ENCODE results near the gene ANKRD66.

The ANKRD66 gene

DNA sequence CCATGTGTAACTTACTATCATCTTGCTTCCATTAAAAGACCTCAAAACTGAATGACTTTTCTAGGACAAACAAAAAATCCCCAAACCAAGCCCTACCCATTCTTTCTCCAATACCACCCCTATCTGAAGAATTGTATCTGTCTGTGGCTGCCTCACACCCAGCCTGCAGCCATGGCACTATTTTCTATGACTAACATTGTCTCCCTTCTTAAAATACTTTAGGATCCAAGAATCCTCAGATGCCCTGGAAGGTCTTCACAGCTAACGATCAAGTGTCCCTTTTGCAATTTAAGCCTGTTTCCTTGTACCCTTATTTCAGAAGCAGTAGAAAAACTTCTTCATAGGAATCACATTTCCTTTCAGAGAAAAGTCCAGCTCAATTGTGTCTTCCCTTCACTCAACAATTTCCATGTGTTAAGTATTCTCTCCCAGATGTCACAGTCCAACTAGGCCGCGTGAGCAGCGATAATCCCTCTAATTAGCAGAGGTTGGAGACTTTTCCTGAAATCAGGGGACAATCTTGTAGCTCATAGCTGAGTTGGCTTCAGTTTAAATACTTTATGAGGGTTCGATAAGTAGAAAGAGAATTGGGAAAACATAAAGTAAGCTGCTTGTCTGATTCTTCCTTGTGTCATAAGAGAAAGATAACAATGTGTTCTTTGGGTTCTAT lies 41.3 kb downstream of the ANKRD66 start:
- Histone ChIP-seq H2AFZ (ENCODE audit: low read depth, low read length) (no peak overlapping the region), H3K4me3 (ENCODE audit: low read depth in 1 of 2, low read length in 2 of 2) (no peak overlapping the region)
- TF ChIP-seq EZH2 (IDR thresholded peaks at IDR 0.05; ENCODE audit: borderline replicate concordance, low read depth, low read length, severe bottlenecking): no peak

GRCh38 chr6:46788791-46789190 lies 42.1 kb downstream of the ANKRD66 start:
- no peak overlapping the region for H3K27ac ChIP-seq (ENCODE audit: low read length)
- no peaks in the 10 kb centered on the region for H4K20me1 ChIP-seq (ENCODE audit: insufficient read depth, low read length)
- no peaks in the 10 kb centered on the region for H3K36me3 ChIP-seq (ENCODE audit: insufficient read depth, low read length)
- no peak overlapping the region for H2AFZ ChIP-seq (ENCODE audit: low read depth, low read length)
- H3K4me1 ChIP-seq (ENCODE audit: insufficient read depth, low read length): no peaks in the 10 kb centered on the region
- H3K27me3 ChIP-seq (ENCODE audit: insufficient read depth, low read length, poor library complexity): no peaks in the 10 kb centered on the region
- H3K9ac ChIP-seq (ENCODE audit: low read depth, low read length): no peak overlapping the region
- no peak overlapping the region for H3K4me3 ChIP-seq (ENCODE audit: low read depth in 1 of 2, low read length in 2 of 2)
- H3K9me3 ChIP-seq (ENCODE audit: insufficient read depth, low read length, severe bottlenecking): no peaks in the 10 kb centered on the region
- H3K4me2 ChIP-seq (ENCODE audit: insufficient read depth, low read length): no peak overlapping the region
- ATAC-seq (ENCODE audit: insufficient read depth, low read depth) (no peak), DNase-seq (no peak)
- TF ChIP-seq CTCF (IDR thresholded peaks at IDR 0.05; ENCODE audit: borderline replicate concordance, extremely low read depth, low read length, poor library complexity, severe bottlenecking): no peak
- no peak for TF ChIP-seq EZH2 (IDR thresholded peaks at IDR 0.05; ENCODE audit: borderline replicate concordance, low read depth, low read length, severe bottlenecking)
- H3K79me2 ChIP-seq (ENCODE audit: insufficient read depth, low read length): no peaks in the 10 kb centered on the region

More for the DNA sequence above, 41.3 kb downstream of the ANKRD66 start:
- H3K9ac ChIP-seq (ENCODE audit: low read depth, low read length): no peak overlapping the region
- H3K9me3 ChIP-seq (ENCODE audit: insufficient read depth, low read length, severe bottlenecking): no peaks in the 10 kb centered on the region
- H3K27me3 ChIP-seq (ENCODE audit: insufficient read depth, low read length, poor library complexity): no peaks in the 10 kb centered on the region
- no peaks in the 10 kb centered on the region for H4K20me1 ChIP-seq (ENCODE audit: insufficient read depth, low read length)
- H3K79me2 ChIP-seq (ENCODE audit: insufficient read depth, low read length): no peaks in the 10 kb centered on the region
- ATAC-seq (ENCODE audit: insufficient read depth, low read depth): no peak
- no peak overlapping the region for H3K27ac ChIP-seq (ENCODE audit: low read length)
- H3K4me1 ChIP-seq (ENCODE audit: insufficient read depth, low read length): no peaks in the 10 kb centered on the region
- DNase-seq: no peak
- no peak overlapping the region for H3K4me2 ChIP-seq (ENCODE audit: insufficient read depth, low read length)
- H3K36me3 ChIP-seq (ENCODE audit: insufficient read depth, low read length): no peaks in the 10 kb centered on the region

- Histone ChIP-seq H3K4me2 (ENCODE audit: insufficient read depth, low read length) (no peak overlapping the region), H3K9me3 (ENCODE audit: insufficient read depth, low read length, severe bottlenecking) (no peaks in the 10 kb centered on the region), H4K20me1 (ENCODE audit: insufficient read depth, low read length) (no peaks in the 10 kb centered on the region), H2AFZ (ENCODE audit: low read depth, low read length) (no peak overlapping the region), H3K4me1 (ENCODE audit: insufficient read depth, low read length) (no peaks in the 10 kb centered on the region), H3K27ac (ENCODE audit: low read length) (no peak overlapping the region), H3K9ac (ENCODE audit: low read depth, low read length) (no peak overlapping the region), H3K4me3 (ENCODE audit: low read depth in 1 of 2, low read length in 2 of 2) (no peak overlapping the region), H3K36me3 (ENCODE audit: insufficient read depth, low read length) (no peaks in the 10 kb centered on the region), H3K79me2 (ENCODE audit: insufficient read depth, low read length) (no peaks in the 10 kb centered on the region), H3K27me3 (ENCODE audit: insufficient read depth, low read length, poor library complexity) (no peaks in the 10 kb centered on the region)
- no peak for ATAC-seq (ENCODE audit: insufficient read depth, low read depth)
- DNase-seq: no peak
- no peak for TF ChIP-seq EZH2 (IDR thresholded peaks at IDR 0.05; ENCODE audit: borderline replicate concordance, low read depth, low read length, severe bottlenecking)
- TF ChIP-seq CTCF (IDR thresholded peaks at IDR 0.05; ENCODE audit: borderline replicate concordance, extremely low read depth, low read length, poor library complexity, severe bottlenecking): no peak
Measured at GRCh38 chr6:46789434-46790354, 43.0 kb downstream of the ANKRD66 start.

GRCh38 chr6:46790355-46790874 lies 43.7 kb downstream of the ANKRD66 start:
- Histone ChIP-seq H3K79me2 (ENCODE audit: insufficient read depth, low read length) (no peaks in the 10 kb centered on the region), H2AFZ (ENCODE audit: low read depth, low read length) (no peak overlapping the region), H4K20me1 (ENCODE audit: insufficient read depth, low read length) (no peaks in the 10 kb centered on the region), H3K4me2 (ENCODE audit: insufficient read depth, low read length) (no peak overlapping the region), H3K27me3 (ENCODE audit: insufficient read depth, low read length, poor library complexity) (no peaks in the 10 kb centered on the region), H3K27ac (ENCODE audit: low read length) (no peak overlapping the region), H3K9ac (ENCODE audit: low read depth, low read length) (no peak overlapping the region), H3K36me3 (ENCODE audit: insufficient read depth, low read length) (no peaks in the 10 kb centered on the region), H3K9me3 (ENCODE audit: insufficient read depth, low read length, severe bottlenecking) (no peaks in the 10 kb centered on the region), H3K4me3 (ENCODE audit: low read depth in 1 of 2, low read length in 2 of 2) (no peak overlapping the region), H3K4me1 (ENCODE audit: insufficient read depth, low read length) (no peaks in the 10 kb centered on the region)
- TF ChIP-seq CTCF (IDR thresholded peaks at IDR 0.05; ENCODE audit: borderline replicate concordance, extremely low read depth, low read length, poor library complexity, severe bottlenecking) (no peak), EZH2 (IDR thresholded peaks at IDR 0.05; ENCODE audit: borderline replicate concordance, low read depth, low read length, severe bottlenecking) (no peak)
- no peak for ATAC-seq (ENCODE audit: insufficient read depth, low read depth)
- DNase-seq: no peak
